ENCODE data around the gene JMY.

- TF ChIP-seq, protein P1, sequence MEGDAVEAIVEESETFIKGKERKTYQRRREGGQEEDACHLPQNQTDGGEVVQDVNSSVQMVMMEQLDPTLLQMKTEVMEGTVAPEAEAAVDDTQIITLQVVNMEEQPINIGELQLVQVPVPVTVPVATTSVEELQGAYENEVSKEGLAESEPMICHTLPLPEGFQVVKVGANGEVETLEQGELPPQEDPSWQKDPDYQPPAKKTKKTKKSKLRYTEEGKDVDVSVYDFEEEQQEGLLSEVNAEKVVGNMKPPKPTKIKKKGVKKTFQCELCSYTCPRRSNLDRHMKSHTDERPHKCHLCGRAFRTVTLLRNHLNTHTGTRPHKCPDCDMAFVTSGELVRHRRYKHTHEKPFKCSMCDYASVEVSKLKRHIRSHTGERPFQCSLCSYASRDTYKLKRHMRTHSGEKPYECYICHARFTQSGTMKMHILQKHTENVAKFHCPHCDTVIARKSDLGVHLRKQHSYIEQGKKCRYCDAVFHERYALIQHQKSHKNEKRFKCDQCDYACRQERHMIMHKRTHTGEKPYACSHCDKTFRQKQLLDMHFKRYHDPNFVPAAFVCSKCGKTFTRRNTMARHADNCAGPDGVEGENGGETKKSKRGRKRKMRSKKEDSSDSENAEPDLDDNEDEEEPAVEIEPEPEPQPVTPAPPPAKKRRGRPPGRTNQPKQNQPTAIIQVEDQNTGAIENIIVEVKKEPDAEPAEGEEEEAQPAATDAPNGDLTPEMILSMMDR (IDR thresholded peaks at IDR 0.05): peak; percentile 70
- TF ChIP-seq POLR2A (IDR thresholded peaks at IDR 0.05; ENCODE audit: low read length): no peak
- TF ChIP-seq SMC3 (IDR thresholded peaks at IDR 0.05): peak; percentile 68
- TF ChIP-seq MAFK (IDR thresholded peaks at IDR 0.05; ENCODE audit: partially characterized antibody): no peak
- no peak for TF ChIP-seq JUN (IDR thresholded peaks at IDR 0.05)
- no peak for TF ChIP-seq CHD4 (IDR thresholded peaks at IDR 0.05; ENCODE audit: borderline replicate concordance)
- no peak for TF ChIP-seq CBX8 (IDR thresholded peaks at IDR 0.05)
Measured at GRCh38 chr5:79255786-79256557, 20.0 kb downstream of the JMY start.

Data from A549 (cell line).